Measurements from ENCODE around the gene USP3.

Gene USP3

DNA sequence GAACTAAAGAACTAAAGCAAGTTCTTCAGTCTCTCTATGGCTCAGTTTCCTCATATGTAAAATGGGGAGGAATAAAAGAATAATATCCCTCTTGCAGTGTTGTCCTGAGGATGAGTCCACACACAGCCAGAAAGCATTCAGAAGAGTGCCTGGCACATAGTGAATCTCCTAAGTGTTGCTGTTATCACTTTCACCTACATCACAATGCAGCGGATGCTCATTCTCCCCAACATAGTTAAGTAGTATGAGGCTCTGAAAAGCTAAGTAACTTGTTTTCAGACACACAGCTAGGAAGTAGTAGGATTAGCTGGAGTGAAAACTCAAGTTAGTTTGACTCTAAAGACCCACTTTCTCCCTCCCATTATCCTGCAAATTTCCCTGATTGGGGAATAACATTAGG is 9.1 kb upstream of the USP3 start:
- DNase-seq (ENCODE audit: low spot score in 2 of 2): no peak
- no peaks in the 10 kb centered on the region for H3K36me3 ChIP-seq (replicated peaks)
- peaks cover 14% of the 10 kb centered on the region for H3K4me1 ChIP-seq
- no peak overlapping the region for H3K4me3 ChIP-seq
- no peaks in the 10 kb centered on the region for H3K9me3 ChIP-seq
- in situ Hi-C loops (cut with MboI; ENCODE audit: low sequenced_read_pairs): no loop called here
- peaks cover 61% of the 10 kb centered on the region for H3K27me3 ChIP-seq (ENCODE audit: low read depth)

DNA sequence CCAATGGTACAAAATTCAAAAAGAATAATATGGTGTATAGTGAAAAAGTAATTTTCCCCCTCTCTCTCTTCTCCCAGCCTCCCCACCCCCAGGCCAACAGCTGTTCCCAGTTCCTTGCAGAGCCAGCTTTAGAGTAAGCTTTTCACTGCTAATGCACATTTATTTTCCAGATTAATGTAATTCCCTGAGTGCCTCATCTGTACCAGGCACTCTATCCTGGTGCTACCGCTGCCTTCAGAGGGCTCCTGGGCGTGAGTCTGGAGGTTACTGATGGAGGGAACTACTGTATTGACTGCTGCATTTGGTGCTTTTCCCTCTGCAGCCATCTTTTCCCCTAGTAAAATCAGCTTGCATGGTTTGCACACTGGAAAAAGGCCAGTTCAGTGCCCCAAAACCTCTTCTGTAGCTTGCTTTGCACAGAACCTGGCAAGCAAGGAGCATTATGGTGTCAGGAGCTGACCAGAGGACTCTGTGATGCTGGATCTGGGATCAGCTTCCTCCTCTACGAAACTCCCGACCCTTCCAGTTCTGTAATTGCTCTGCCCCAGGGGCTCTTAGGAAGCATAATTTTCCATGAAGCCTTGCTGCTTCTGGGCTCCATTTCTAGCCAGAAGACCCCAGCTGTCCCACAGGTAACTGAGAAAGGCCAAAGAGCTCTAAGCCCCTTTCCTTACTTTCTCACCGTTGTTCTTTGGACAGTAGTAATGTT is 8.5 kb upstream of the USP3 start:
- Histone ChIP-seq H3K4me3 (no peak overlapping the region), H3K4me1 (peaks cover 14% of the 10 kb centered on the region), H3K27me3 (ENCODE audit: low read depth) (peaks cover 56% of the 10 kb centered on the region), H3K36me3 (replicated peaks) (no peaks in the 10 kb centered on the region), H3K9me3 (no peaks in the 10 kb centered on the region)
- DNase-seq (ENCODE audit: low spot score in 2 of 2): no peak
- in situ Hi-C loops (cut with MboI; ENCODE audit: low sequenced_read_pairs): no loop called here

DNA sequence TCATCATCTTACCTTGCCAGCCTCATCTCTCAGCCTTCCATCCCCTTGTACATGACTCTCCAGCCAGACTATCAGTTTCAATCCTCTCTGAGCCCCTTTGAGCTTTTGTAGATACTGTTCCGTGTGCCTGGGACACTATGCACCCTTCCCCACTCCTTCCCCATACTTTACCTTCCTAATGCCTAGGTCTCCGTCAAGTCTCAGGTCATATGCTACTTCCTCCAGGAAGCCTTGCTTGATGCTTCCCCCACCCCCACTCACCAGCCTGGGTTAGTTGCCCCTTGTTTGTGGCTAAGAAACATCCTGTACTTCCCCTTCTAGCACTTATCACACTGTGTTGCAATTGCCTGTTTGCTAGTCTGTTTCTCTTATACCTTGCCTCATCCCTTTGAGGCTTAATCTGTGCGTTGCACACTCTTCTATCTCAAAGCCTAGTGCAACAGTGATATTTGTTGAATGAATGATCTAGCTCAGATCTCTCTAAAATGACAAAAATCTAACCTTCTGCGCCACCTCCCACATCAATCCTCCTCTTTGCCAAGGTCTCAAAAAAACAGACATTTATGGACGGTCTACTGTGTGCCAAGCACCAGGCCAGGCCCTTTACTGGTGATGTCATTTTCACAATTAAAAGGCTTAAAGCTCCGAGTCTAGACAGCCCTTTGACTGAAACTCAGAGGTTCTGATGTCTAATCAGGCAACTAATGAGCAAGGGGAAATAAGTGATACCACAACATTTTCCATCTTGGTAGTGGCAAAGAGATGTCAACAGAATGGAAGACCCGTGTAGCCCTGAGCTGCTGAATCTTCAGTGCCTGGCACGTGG is 6.5 kb upstream of the USP3 start:
- in situ Hi-C loops (cut with MboI; ENCODE audit: low sequenced_read_pairs): no loop called here
- Histone ChIP-seq H3K27me3 (ENCODE audit: low read depth) (peaks cover 48% of the 10 kb centered on the region), H3K4me3 (no peak overlapping the region), H3K4me1 (peaks cover 9% of the 10 kb centered on the region), H3K9me3 (no peaks in the 10 kb centered on the region), H3K36me3 (replicated peaks) (no peaks in the 10 kb centered on the region)
- DNase-seq (ENCODE audit: low spot score in 2 of 2): no peak

DNA sequence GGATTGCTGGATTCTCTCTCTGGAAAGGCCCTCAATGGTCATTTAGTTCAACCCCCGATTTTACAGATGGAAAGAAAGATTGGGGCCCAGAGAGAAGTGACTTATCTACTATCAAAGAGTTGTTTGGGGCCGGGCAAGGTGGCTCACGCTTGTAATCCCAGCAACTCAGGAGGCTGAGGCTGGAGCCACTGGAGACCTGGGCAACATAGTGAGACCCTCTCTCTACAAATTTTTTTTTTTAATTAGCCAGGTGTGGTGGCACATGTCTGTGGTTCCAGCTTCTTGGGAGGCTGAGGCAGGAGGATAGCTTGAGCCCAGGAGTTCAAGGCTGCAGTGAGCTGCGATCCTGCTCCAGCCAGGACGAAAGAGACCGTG is 5.2 kb upstream of the USP3 start:
- Histone ChIP-seq H3K4me3 (no peak overlapping the region), H3K27me3 (ENCODE audit: low read depth) (peaks cover 40% of the 10 kb centered on the region), H3K9me3 (no peaks in the 10 kb centered on the region), H3K4me1 (peaks cover 16% of the 10 kb centered on the region), H3K36me3 (replicated peaks) (no peaks in the 10 kb centered on the region)
- in situ Hi-C loops (cut with MboI; ENCODE audit: low sequenced_read_pairs): no loop called here
- DNase-seq (ENCODE audit: low spot score in 2 of 2): no peak

DNA sequence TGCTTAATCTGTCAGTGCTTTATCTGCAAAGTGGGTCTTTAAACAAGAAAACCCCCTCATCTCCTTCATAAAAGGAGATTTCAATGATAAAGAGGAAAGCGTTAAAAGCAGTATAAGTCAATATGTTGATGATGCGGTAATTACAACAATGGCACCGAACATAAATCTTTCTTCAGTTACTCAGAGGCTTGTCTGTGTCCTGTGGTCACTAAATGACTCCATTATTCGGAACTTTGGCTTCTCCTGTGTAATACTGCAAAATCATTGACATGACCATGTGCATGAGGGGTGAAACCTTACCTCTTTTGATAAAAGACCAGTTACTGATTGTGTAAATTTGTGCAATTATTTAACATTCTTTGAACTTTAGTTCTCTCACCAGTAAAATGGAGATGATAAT is 4.8 kb upstream of the USP3 start:
- Histone ChIP-seq H3K4me3 (no peak overlapping the region), H3K9me3 (no peaks in the 10 kb centered on the region), H3K4me1 (peaks cover 16% of the 10 kb centered on the region), H3K36me3 (replicated peaks) (no peaks in the 10 kb centered on the region), H3K27me3 (ENCODE audit: low read depth) (peaks cover 37% of the 10 kb centered on the region)
- in situ Hi-C loops (cut with MboI; ENCODE audit: low sequenced_read_pairs): no loop called here
- DNase-seq (ENCODE audit: low spot score in 2 of 2): peak; percentile 46 to 87

DNA sequence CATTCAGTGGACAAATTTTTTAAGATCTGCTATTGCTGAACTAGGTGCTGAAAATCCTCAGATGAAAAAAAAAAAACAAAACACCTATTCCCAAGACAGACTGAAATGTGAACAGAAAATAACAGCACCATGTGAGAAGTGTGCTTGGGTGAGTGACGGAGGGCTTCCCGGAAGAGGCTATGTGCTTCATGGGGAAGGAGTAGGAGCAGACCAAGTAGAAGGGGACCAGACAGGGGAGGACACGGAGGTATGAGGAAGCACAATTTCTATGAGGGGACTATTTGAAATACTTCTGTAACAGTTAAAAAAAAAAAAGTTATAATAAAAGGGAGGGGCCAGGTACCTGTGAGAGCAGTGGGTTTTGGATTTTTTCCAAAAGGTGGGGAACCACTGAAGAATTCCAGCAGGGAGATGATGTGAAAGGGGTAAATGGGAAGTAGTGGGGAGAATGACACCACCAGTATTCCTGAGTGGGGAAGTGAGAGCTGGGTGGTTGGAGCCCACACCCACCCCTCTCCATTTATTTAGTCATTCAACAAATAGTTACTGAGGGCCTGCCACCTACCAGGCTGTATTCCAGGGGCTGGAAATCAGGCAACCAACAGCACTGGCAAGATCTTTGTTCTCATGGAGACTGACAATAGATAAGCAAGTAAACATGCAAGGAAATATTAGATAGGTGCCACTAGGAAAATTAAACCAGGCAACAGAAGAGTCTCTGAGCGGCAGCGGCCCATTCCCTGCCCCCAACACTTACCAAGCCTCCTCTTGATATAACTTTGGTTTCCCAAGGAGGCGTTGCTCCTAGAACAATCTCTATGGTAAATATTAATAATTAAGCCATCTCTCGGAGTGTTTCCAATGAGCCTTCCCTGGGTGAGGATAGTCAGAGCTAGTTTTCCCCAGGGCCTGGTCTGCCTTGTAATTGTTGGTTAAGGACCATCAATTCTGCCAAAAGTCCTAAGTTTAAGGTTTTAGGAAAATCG is 3.8 kb upstream of the USP3 start:
- DNase-seq (ENCODE audit: low spot score in 2 of 2): no peak
- Histone ChIP-seq H3K4me1 (peaks cover 16% of the 10 kb centered on the region), H3K9me3 (no peaks in the 10 kb centered on the region), H3K36me3 (replicated peaks) (no peaks in the 10 kb centered on the region), H3K4me3 (no peak overlapping the region), H3K27me3 (ENCODE audit: low read depth) (peaks cover 28% of the 10 kb centered on the region)
- in situ Hi-C loops (cut with MboI; ENCODE audit: low sequenced_read_pairs): no loop called here

DNA sequence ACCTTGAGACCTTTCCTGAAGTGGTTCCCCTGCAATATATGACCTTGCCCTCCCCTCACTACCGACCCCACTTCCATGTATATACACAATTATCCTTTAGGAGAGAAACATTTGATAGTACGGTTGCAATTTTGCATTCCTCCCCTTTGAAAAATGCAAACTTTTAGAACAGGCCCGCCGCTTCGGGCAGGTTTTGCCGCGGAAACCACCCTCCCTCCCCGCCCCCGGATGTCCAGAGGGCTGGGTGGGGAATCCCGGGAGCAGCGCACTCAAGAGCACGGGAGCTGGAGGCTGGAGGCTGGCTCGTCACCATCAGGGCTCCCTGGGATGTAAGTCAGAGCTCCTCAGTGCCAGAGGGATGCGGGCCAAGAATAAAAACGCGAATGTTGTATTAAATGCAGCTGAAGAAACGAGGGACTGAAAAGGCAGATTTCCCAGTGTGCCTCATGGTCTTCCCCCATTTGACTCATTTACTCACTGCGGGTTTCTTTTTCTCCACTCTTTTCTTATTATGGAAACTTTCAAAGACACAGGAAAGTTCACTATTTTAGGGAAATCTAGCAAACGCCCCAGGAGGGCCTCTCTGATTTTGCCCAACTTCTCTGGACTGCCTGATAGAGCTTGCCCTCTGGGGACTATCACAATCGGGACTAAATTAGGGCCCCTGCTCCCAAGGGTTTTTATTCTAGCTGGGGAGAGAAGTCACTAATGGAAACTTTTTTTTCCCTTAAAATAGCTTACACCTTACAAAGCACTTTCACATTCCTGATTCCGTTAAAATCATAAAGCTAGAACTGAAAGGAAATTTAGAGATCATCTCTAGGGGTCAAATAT is 2.9 kb upstream of the USP3 start:
- H3K4me3 ChIP-seq: no peak overlapping the region
- H3K9me3 ChIP-seq: no peaks in the 10 kb centered on the region
- H3K36me3 ChIP-seq (replicated peaks): no peaks in the 10 kb centered on the region
- no peak for DNase-seq (ENCODE audit: low spot score in 2 of 2)
- peaks cover 19% of the 10 kb centered on the region for H3K27me3 ChIP-seq (ENCODE audit: low read depth)
- in situ Hi-C loops (cut with MboI; ENCODE audit: low sequenced_read_pairs): no loop called here
- peaks cover 16% of the 10 kb centered on the region for H3K4me1 ChIP-seq

DNA sequence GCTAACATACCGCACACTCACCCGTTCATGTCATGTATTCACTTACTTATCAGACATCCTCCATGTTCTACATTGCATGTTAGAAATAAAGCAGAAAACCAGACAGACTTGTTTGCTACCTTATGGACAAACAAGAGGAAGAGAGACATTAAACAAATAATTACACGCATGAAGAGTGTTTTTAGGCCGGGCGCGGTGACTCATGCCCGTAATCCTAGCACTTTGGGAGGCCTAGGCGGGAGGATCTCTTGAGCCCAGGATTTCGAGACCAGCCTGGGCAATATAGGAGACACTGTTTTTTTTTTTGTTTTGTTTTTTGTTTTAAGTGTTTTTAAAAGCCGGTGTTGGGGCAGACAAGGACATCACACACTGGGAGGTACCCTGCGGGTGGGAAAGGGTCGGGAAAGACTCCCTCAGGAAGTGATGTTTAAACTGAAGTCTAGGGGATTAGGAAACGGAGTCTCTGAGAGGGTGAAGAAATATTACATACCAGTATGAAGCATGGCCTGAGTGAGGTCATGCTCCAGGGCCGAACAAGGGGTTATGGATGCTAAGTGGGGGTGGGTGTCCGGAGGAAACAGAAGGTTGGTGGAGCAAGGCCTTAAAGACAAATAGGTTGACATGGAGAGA is 2.1 kb upstream of the USP3 start:
- DNase-seq (ENCODE audit: low spot score in 2 of 2): no peak
- Histone ChIP-seq H3K36me3 (replicated peaks) (no peaks in the 10 kb centered on the region), H3K4me3 (no peak overlapping the region), H3K9me3 (no peaks in the 10 kb centered on the region), H3K27me3 (ENCODE audit: low read depth) (peaks cover 11% of the 10 kb centered on the region), H3K4me1 (peaks cover 20% of the 10 kb centered on the region)
- in situ Hi-C loops (cut with MboI; ENCODE audit: low sequenced_read_pairs): no loop called here

DNA sequence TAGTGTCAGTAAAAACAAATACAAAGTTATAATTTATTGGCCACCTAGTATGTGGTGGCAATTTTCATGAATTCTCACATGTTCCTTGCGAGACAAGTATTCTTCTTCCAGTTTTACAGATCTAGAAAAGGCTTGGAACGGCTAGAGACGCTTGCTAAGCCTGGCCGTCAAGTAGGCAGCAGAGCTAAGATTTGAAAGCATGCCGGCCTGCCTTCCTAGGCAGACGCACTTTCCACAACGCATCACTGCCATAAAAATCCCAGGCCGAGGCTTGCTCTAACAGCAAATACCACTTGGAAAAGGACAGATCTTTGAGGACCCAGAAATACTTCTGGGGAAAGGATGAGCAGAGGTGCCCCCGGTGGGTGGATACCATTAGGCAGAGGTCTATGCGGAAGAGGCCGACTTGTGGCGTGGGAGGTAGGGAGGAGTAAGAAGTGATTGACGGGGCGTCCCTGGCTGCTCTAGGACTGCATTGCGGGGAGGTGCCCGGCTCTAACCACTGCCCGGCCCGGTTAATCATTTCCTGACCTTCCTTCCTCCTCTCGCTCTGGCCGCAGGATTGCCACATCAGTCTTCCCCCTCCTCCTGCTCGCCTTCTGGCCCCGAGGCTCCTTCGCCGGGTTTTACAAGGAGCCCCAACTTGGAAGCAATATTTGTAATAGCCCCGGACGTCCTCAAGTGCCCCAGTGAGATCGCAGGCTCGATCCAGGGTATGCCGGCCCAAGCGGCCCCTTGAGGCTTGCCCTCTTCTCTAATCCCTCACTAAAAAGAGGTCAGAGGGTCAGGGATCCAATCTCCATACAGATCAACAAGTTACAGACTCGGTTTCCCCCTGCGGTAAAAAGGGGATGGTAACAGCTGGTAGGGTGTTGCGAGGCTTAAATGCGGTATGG is 1.3 kb upstream of the USP3 start:
- Histone ChIP-seq H3K4me3 (peak overlapping the region; percentile 83), H3K36me3 (replicated peaks) (no peaks in the 10 kb centered on the region), H3K9me3 (no peaks in the 10 kb centered on the region), H3K4me1 (peaks cover 27% of the 10 kb centered on the region), H3K27me3 (ENCODE audit: low read depth) (peaks cover 3% of the 10 kb centered on the region; the same call in 1 of the 2 replicates)
- in situ Hi-C loops (cut with MboI; ENCODE audit: low sequenced_read_pairs): no loop called here
- DNase-seq (ENCODE audit: low spot score in 2 of 2): peak in 1 of 2 experiments; percentile 63

DNA sequence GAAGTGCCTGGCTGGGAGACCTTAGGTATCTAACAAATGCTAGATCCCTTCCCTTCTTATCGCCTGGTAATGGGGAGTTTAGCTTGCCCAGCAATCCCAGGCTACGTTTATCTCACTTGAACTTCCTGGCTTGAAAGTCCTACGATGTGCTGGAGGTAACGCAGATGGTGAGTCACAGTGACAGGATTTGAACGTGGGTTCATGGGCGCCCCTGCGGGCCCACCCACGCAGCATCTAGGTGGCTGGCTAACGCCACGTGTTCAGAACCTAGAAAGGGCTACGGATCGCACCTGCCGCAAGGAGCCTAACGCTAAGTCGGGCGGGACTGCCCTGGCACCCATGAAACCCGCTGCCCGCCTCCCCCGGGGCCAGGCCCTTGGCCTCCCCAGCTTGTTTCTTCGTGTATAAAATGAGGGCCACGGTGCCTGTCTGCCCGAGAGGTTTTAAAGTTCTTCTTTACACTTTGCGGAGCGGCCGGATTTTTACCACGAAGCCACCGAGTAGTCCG is 600 bp upstream of the USP3 start:
- no peaks in the 10 kb centered on the region for H3K27me3 ChIP-seq (ENCODE audit: low read depth)
- DNase-seq (ENCODE audit: low spot score in 2 of 2): peak in 1 of 2 experiments; percentile 53
- H3K36me3 ChIP-seq (replicated peaks): no peaks in the 10 kb centered on the region
- H3K9me3 ChIP-seq: no peaks in the 10 kb centered on the region
- in situ Hi-C loops (cut with MboI; ENCODE audit: low sequenced_read_pairs): no loop called here
- H3K4me3 ChIP-seq: peak overlapping the region; percentile 83
- H3K4me1 ChIP-seq: peaks cover 33% of the 10 kb centered on the region

DNA sequence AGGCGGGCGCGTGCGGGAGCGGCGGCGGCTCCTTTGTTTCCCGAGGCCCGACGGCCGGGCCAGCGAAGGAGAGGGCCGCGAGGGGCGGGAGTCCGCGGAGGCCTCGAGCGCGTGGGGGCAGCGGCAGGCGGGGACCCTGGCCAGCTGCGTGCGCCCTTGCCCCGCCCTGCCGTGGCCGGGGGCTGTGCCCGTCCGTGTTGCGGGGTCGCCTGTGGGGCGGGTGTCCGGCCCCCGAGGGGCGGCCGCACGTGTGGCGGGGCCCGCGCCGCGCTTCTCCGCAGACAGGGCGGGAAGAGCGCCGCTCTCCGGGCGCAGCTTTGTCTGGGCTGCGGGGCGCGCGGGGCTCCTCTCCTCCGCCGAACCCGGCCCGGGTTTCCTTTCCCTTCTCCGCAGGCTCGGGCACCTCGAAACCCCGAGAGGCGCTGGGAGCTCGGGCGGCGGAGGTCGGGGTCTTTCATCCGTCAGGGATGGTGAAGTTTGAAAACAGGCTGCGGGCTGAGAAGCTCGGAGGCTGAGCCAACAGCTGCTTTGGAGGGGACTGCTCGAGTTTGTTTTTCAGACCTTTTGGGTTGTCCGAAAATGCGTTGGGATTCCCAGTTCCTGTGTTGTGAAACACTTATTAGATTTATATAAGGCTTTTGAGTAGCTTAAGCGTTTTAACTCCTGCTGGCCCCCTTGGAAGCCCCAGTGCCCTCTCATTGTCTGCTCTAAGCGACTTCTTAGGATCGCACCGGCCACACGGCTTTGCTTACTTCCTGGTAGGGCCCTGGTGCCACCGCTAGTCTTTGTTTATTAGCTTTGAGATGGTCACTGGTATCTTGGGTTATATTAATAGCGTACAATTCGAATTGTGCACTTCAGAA is 817 bp downstream of the USP3 start:
- Histone ChIP-seq H3K36me3 (replicated peaks) (no peaks in the 10 kb centered on the region), H3K27me3 (ENCODE audit: low read depth) (no peaks in the 10 kb centered on the region), H3K4me1 (peaks cover 28% of the 10 kb centered on the region), H3K9me3 (no peaks in the 10 kb centered on the region), H3K4me3 (peak overlapping the region; percentile 83)
- peak; percentile 79 to 81 for DNase-seq (ENCODE audit: low spot score in 2 of 2)
- in situ Hi-C loops (cut with MboI; ENCODE audit: low sequenced_read_pairs): no loop called here
